Caki2 (cell line): ENCODE results near the gene SLC25A19. TPM values are rescaled to one million over a fixed set of nuclear protein-coding genes. Genes with fewer than 3 reads are reported as not detected.
"Not testable (repeated sequence)": the region's sequence is repeated elsewhere in the genome, so short reads cannot be mapped to it uniquely, and the experiment has no call there.

Experiments
- DNase-seq: peaks from one replicate; pipeline ENCODE4 v3.0.0-alpha.2; 2015; ENCODE audit warnings: low read depth
- in situ Hi-C: cut with HindIII; loops from 2 replicates; pipeline ENCODE4 v1.10.0; 2016; ENCODE audit warnings: low sequenced_read_pairs, low pct_unique_long_range_greater_than_20kb, mixed read lengths
- total RNA-seq: library from RNA; depleted of rRNA; stranded (reverse); fragments of >200 nt; shearing (Covaris generic); gene quantifications from 2 replicates; pipeline ENCODE4 v1.2.3, GENCODE V29; 2014; ENCODE audit warnings: low replicate concordance

Gene SLC25A19
- total RNA-seq, 1 experiment from 2014 or later = 16.5 TPM

GRCh38 chr17:75271955-75272847 is 17.0 kb downstream of the SLC25A19 start:
- DNase-seq = no peak
- in situ Hi-C loops = no loop called here

GRCh38 chr17:75271233-75271954 is 17.8 kb downstream of the SLC25A19 start:
- in situ Hi-C loops = no loop called here

GRCh38 chr17:75270966-75271232 is 18.3 kb downstream of the SLC25A19 start, which contains the start of gene MIF4GD:
Gene MIF4GD, minus strand, starts transcription at chr17:75271231. Its CDS starts 1,036 bp downstream, at chr17:75270195.
- in situ Hi-C loops = no loop called here
- no peak for DNase-seq

More at GRCh38 chr17:75271233-75271954, 17.8 kb downstream of the SLC25A19 start:
- DNase-seq = peak; percentile 75

GRCh38 chr17:75270218-75270965 is 18.8 kb downstream of the SLC25A19 start:
- DNase-seq = peak; percentile 75
- in situ Hi-C loops = no loop called here

- in situ Hi-C loops = no loop called here
- no peak for DNase-seq
These were observed 19.4 kb downstream of the SLC25A19 start for GRCh38 chr17:75269844-75270217.

- in situ Hi-C loops = no loop called here
- no peak for DNase-seq
These were observed 21.6 kb downstream of the SLC25A19 start for GRCh38 chr17:75267411-75268232.

- no peak for DNase-seq
- in situ Hi-C loops = no loop called here
These were observed 22.2 kb downstream of the SLC25A19 start for GRCh38 chr17:75267153-75267410.

GRCh38 chr17:75266316-75267152 is 22.7 kb downstream of the SLC25A19 start:
- in situ Hi-C loops = no loop called here
- DNase-seq = no peak

- in situ Hi-C loops = no loop called here
- no peak for DNase-seq
These were observed 23.5 kb downstream of the SLC25A19 start for GRCh38 chr17:75265614-75266315.

- in situ Hi-C loops = no loop called here
- no peak for DNase-seq
These were observed 26.2 kb downstream of the SLC25A19 start for GRCh38 chr17:75263055-75263454.

GRCh38 chr17:75262112-75262606 is 27.1 kb downstream of the SLC25A19 start:
- no peak for DNase-seq
- in situ Hi-C loops = no loop called here

GRCh38 chr17:75261336-75262111 is 27.7 kb downstream of the SLC25A19 start, which contains the start of the genes GGA3 and MRPS7:
Gene GGA3, minus strand, starts transcription at chr17:75261606. Its CDS starts 19 bp downstream, at chr17:75261587.
Gene MRPS7, plus strand, starts transcription at chr17:75261879. Its CDS starts 22 bp downstream, at chr17:75261901.
- in situ Hi-C loops = no loop called here
- peak; percentile 95 for DNase-seq

GRCh38 chr17:75260641-75261335 is 28.4 kb downstream of the SLC25A19 start:
- in situ Hi-C loops = no loop called here
- DNase-seq = no peak

GRCh38 chr17:75257228-75257627 is 32.0 kb downstream of the SLC25A19 start:
- DNase-seq, in situ Hi-C loops: not testable (repeated sequence)

GRCh38 chr17:75255954-75256698 is 33.1 kb downstream of the SLC25A19 start:
- in situ Hi-C loops, DNase-seq: not testable (repeated sequence)
